ENCODE results near the gene MED15. TPM values are rescaled to one million over a fixed set of nuclear protein-coding genes. Genes with fewer than 3 reads are reported as not detected.

The MED15 gene
- total and polyA plus RNA-seq, 2 of the 4 experiments (the other 2 are of a cell fraction), result 19.0 to 68.8 TPM

- in situ Hi-C loops (cut with MboI; ENCODE audit: low sequenced_read_pairs) (no loop called here), dilution Hi-C loops (cut with HindIII; ENCODE audit: low sequenced_read_pairs, unreplicated experiment) (no loop called here), intact Hi-C loops (cut with micrococcal nuclease) (no loop called here)
- WGBS, 2 experiments (ENCODE audit: extremely low coverage in 2 of 2, insufficient read length in 1 of 2), result 57% methylated on average over 6 of the region's 10 CpGs; no CpG with 5 or more reads in 1 of the 2 experiments
- ChIA-PET CTCF (no interaction called here), POLR2A (ENCODE audit: unreplicated experiment) (no interaction called here)
- Histone ChIP-seq H4K5ac (ENCODE audit: low read depth, low read length) (no peak overlapping the region), H3K14ac (replicated peaks; ENCODE audit: low read depth, low read length) (no peak overlapping the region), H3K4me1 (ENCODE audit: control insufficient read depth, insufficient read depth, low read length) (no peaks in the 10 kb centered on the region), H3K9me3 (ENCODE audit: control insufficient read depth, insufficient read depth, low read length) (no peaks in the 10 kb centered on the region), H2BK120ac (ENCODE audit: low read depth, low read length) (no peak overlapping the region), H2AK5ac (ENCODE audit: low read depth, low read length) (no peak overlapping the region), H3K9me1 (ENCODE audit: insufficient read depth, low read length) (no peaks in the 10 kb centered on the region), H2BK5ac (ENCODE audit: low read depth, low read length, poor library complexity, severe bottlenecking) (no peak overlapping the region), H3K56ac (ENCODE audit: extremely low read depth, insufficient read depth, low read length) (no peak overlapping the region), H4K8ac (ENCODE audit: low read depth in 2 of 2, low read length in 2 of 2) (no peak overlapping the region), H4K20me1 (ENCODE audit: insufficient read depth, low read length) (no peaks in the 10 kb centered on the region), H2BK15ac (ENCODE audit: low read depth, low read length) (no peak overlapping the region), H3K4me2 (ENCODE audit: low read depth, low read length) (no peak overlapping the region), H2AK9ac (replicated peaks; ENCODE audit: low read depth, low read length, poor library complexity) (no peak overlapping the region), H3K18ac (ENCODE audit: low read depth, low read length) (no peak overlapping the region), H2AFZ (replicated peaks; ENCODE audit: low read length, poor library complexity) (no peak overlapping the region), H4K91ac (ENCODE audit: insufficient read depth, low read depth, low read length) (no peak overlapping the region), H3K4me3 (ENCODE audit: insufficient read depth, low read depth, low read length) (no peak overlapping the region), H2BK20ac (ENCODE audit: low read depth, low read length) (no peak overlapping the region), H3K23ac (ENCODE audit: low read depth, low read length) (no peak overlapping the region), H3K4ac (ENCODE audit: low read depth, low read length) (no peak overlapping the region), H3K9ac (ENCODE audit: low read depth, low read length) (no peak overlapping the region), H3K36me3 (ENCODE audit: control insufficient read depth, insufficient read depth, low read length) (no peaks in the 10 kb centered on the region), H3K79me1 (ENCODE audit: low read depth in 1 of 2, low read length in 2 of 2) (no peaks in the 10 kb centered on the region), H3K27me3 (ENCODE audit: control insufficient read depth, insufficient read depth, low read length) (peaks cover 62% of the 10 kb centered on the region), H3K27ac (ENCODE audit: insufficient read depth, low read length) (no peak overlapping the region)
- no peak for TF ChIP-seq CEBPB (IDR thresholded peaks at IDR 0.05; ENCODE audit: low read depth, low read length)
- TF ChIP-seq SMC3 (IDR thresholded peaks at IDR 0.05; ENCODE audit: low read depth, low read length), result no peak
- TF ChIP-seq NFE2L2 (IDR thresholded peaks at IDR 0.05; ENCODE audit: low read depth, low read length), result no peak
- no peak for TF ChIP-seq MAZ (IDR thresholded peaks at IDR 0.05; ENCODE audit: borderline replicate concordance, low read depth, low read length)
- no peak for DNase-seq
- ATAC-seq (ENCODE audit: low read depth), result no peak
- BruUV-seq (replicated peaks), result no TSS peak
These were observed 123.6 kb downstream of the MED15 start for GRCh38 chr22:20630873-20631617.

All from IMR-90 (cell line).